Right ventricle myocardium superior (tissue), 1 donor: Measurements from ENCODE around the gene FERMT3. TPM values are rescaled to one million over a fixed set of nuclear protein-coding genes. Genes with fewer than 3 reads are reported as not detected.
A peak's percentile ranks its signal among the peaks of the same experiment; 100 is the strongest.
"Not testable (repeated sequence)": the region's sequence is repeated elsewhere in the genome, so short reads cannot be mapped to it uniquely, and the experiment has no call there.

Source experiments
- ATAC-seq: fragments of 200-7000 bp; cut with Tn5 transposase; one replicate; pipeline ENCODE4 v1.9.1; 2020; ENCODE audit warnings: mild to moderate bottlenecking; ENCODE audit not compliant: poor library complexity
- DNase-seq: peaks from one replicate; pipeline ENCODE4 v3.0.0-alpha.2; 2020
- intact Hi-C: fragments of 100-400 bp; cut with DNase I; formaldehyde crosslinking; loops from one replicate; pipeline ENCODE4 v1.11.2; 2022
- total RNA-seq: library from RNA; stranded (reverse); fragmentation: NEBNext Ultra II Directional; extraction: Animal tissue kit (Norgen Biotek cat#: 25700); gene quantifications from one replicate; pipeline ENCODE4 v1.2.1, GENCODE V29; 2021
- donor health status: DM: no; HTN: yes; CAD: no; lungs with severe emphysema.

The FERMT3 gene
- total RNA-seq, 1 donor from 2014 or later: 6.0 TPM

GRCh38 chr11:64243236-64243854 lies 36.8 kb downstream of the FERMT3 start:
- ATAC-seq (no peak), DNase-seq (no peak)
- intact Hi-C loops: no loop called here

- ATAC-seq (no peak), DNase-seq (no peak)
- intact Hi-C loops: no loop called here
These were observed 37.6 kb downstream of the FERMT3 start for GRCh38 chr11:64244107-64244506.

GRCh38 chr11:64244966-64245365 lies 38.4 kb downstream of the FERMT3 start:
- intact Hi-C loops: no loop called here
- no peak for ATAC-seq

GRCh38 chr11:64245401-64245796 lies 38.9 kb downstream of the FERMT3 start:
- no peak for DNase-seq
- ATAC-seq: no peak
- intact Hi-C loops: no loop called here

More at GRCh38 chr11:64244966-64245365, 38.4 kb downstream of the FERMT3 start:
- DNase-seq: no peak

DNA sequence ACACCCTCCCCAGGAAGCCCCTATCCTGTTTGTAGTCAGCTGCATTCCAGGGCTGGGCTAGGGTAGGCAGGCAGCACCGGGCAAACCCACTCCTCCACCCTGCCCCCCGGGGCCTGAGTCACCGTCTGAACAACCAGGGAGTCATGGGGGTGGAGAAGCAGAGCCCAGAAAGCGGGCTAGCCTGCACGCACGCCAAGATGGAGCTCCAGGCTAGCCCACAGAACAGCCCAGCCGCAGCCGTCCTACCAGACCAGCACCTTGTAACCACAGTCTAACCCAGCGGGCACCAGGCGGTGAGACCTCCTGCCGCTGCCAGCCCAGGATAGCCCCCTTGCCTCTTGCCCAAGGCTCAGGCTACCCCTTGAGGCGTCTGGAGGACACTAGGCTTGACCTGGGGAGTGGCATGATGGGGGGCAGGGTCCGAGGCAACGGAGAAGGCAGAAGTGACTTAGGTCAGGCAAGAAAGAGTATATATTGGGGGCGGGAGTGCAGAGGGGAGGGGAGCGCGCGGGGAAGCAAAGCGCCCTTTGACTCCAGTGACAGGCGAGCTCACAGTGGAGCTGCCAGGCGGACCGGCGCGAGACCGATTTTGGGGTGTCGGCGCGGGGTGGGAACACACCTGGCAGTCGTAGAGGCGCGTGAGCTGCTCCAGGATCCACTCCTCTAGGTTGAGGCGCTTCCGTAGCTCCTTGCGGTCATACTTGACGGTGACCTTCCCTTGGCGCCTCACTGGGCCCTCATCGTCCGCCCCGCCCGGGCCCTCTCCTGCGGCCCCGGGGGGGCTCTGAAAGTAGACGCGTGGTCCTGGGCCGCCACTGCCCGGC lies 39.5 kb downstream of the FERMT3 start:
- intact Hi-C loops: no loop called here
- DNase-seq (peak; percentile 80), ATAC-seq (no peak)

GRCh38 chr11:64246621-64246870 lies 40.0 kb downstream of the FERMT3 start:
- DNase-seq, ATAC-seq, intact Hi-C loops: not testable (repeated sequence)

DNA sequence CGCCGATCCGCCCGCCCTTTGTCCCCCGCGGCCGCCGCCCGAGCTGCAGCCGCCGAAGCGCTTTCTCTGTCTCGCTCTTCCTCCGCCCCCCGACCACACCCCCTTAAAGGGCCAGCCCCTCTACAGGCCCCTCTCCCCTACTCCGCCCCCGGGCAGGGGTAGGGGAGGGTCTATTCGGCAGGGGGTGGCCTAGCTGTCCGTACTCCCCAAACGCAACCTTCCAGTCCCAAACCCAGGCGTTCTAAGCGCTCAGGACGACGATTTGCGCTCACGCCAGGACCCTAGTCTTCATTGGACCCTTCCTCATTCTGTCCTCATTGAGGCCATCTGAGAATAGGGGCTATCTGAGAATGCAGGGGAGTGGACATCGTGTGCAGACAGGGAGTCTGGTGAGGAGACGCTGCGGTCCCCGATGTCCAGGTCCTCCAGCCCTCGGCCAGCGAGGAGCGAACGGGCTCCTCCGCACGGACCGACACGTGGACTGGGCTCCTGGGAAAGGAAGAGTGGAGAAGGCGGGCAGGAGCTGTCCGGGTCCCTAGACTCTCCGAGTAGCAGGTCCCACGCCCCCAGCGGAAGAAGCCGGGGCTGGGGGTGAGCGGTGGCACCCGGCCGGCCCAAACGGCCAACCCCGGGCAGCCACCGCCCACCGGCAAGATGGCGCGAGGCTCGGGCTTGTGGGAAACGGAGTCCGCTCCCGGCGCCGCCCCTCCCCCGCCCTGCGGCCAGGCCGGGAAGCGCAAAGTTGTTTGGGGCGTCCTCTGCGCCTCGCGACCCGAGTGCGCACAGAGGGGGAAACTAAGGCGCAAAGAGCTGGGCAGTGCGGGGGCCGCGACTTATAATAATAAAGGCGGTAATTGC lies 40.6 kb downstream of the FERMT3 start, which contains the start of gene PPP1R14B:
PPP1R14B (minus strand) TSS at position 73 of the 858 bp plus-strand sequence. CDS start 270 bp downstream, outside the sequence.
- DNase-seq: peak; percentile 94
- ATAC-seq: peak; percentile 80
- intact Hi-C loops: no loop called here

DNA sequence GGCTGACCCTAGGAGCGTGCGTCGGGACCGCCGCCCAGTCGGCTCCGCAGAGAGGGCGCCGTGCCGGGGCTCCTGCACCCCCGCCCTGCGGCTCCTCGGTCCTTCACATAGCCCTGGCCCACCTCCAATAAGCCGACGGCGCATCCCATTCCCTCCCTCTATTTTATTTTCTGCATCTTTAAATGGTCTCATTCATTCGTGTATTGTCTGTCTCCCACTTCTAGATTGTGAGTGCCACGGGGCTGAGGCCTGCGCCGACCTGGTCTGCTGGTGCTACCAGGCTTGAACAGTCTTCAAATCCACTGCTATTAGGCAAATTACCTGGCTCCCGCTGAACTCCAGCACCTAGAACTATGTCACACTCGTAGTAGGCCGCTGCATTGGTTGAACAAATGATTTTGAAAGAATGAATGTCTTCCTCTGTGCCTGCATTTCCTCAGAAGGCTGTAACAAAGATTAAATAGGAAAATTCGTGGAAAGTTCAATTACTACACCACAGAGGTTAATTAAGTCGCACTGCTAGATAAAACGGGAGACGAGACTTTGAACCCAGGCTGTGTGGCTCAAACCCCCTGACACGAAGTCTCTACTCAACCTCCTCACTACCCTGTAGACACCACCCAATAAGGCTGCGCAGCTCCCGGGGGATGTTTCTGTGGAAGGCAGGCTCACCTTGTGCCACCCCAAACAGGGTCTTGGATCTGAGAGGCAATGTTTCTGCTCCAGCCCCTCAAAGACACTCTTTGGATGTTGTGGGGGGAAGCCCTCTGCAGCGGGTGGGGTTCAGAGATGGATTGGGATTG lies 41.4 kb downstream of the FERMT3 start:
- intact Hi-C loops: no loop called here
- ATAC-seq: peak; percentile 2
- no peak for DNase-seq

- no peak for ATAC-seq
- intact Hi-C loops: no loop called here
- DNase-seq: no peak
These were observed 42.1 kb downstream of the FERMT3 start for GRCh38 chr11:64248578-64248977.

DNA sequence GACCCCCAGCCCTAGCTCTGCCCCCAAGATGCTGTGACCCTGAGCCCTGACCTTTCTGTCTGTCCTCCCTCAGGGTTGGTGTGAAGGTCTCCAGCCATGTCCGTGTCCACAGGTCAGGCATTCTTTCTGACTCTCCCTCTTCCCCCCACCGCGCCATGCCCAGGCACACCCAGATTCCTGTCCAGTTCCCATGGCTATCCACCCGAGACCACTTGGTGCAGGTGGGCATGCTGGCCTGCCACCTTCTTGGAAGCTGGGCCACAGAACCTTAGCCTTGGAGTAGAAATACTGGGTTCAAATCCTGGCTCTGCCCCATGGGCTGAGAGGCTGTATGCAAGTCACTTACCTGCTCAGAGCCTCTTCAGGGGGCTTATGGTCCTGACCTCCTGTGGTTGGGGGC lies 42.5 kb downstream of the FERMT3 start:
- intact Hi-C loops: no loop called here
- no peak for ATAC-seq
- DNase-seq: no peak

DNA sequence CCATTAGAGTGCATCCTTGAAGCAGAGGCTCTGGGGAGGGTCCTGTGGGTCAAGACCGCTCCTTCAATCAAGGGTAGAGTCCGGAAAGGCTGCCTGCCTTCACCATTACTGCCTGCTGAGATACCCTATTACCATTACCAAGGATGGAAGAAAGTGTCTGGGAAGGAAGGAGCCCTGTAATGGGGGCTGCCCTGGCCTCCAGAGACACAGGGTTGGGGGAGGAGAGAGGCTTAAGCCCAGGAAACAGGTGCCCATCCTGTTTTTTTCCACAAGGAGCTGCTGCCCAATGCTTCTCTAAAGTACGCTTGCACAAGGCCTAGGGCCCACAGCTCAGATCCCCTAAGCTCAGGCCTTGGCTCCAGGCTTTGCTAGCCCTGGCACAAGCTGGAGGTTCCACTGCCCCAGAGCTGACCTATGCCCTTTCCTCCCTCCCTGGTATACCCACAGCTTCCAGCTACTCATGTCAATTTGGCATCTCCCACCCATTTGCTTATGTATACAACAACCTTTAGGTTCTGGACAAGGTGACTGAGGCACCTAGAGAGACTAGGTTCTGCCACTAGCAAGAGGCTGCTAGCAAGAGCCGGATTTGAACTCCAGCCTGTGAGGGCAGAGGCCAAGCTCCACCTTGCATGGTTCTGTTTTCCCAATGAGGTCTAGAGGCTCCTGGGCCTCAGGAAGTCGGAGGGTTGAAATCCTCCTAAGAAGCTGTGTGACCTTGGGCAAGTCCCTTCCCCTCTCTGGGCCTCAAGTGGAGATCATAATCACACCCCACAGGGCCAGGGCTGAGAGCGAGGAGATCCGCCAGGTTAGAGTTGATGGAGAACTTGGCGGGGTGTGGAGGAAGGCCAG lies 43.3 kb downstream of the FERMT3 start:
- DNase-seq (no peak), ATAC-seq (no peak)
- intact Hi-C loops: no loop called here

- no peak for DNase-seq
- intact Hi-C loops: no loop called here
- no peak for ATAC-seq
These were observed 44.0 kb downstream of the FERMT3 start for GRCh38 chr11:64250415-64251015.

DNA sequence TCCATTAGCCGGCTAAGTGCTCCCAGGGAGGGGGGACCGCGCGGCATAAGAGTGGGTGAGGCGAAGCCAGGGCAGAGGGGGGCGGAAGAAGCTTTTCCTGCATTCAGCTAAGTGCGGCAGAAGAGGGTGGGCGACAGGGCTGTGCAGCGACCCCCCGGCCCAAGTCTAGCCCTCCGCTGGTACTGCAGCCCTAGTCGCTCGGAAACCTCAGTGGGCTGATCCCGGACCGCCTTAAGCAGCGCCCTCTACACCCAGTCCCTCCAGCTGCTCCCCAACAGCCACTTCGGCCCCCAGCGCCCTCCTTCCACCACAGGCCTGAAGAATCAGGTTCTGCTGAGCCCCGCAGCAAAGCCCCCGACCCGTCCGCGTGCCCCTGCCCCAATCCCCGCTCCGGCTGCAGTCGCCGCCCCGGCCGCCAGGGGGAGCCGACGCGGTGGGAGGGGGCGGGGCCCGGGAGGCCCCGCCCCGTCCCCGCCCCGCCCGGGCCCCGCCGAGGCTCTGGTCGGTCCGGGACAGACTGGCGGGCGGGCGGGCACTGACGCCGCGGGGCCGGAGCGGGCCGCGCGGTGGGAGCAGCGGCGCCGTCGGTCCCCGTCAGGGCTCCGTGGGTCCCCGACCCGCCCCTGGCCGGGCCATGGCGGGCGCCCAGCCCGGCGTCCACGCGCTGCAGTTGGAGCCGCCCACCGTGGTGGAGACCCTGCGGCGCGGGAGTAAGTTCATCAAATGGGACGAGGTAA lies 44.7 kb downstream of the FERMT3 start, which contains the start of gene PLCB3:
PLCB3 (plus strand) TSS at position 515 of the 737 bp plus-strand sequence; CDS start at position 635, 120 bp downstream.
- intact Hi-C loops: no loop called here
- DNase-seq: peak; percentile 73
- peak; percentile 65 for ATAC-seq

- DNase-seq: no peak
- no peak for ATAC-seq
- intact Hi-C loops: no loop called here
These were observed 45.2 kb downstream of the FERMT3 start for GRCh38 chr11:64251753-64252002.

DNA sequence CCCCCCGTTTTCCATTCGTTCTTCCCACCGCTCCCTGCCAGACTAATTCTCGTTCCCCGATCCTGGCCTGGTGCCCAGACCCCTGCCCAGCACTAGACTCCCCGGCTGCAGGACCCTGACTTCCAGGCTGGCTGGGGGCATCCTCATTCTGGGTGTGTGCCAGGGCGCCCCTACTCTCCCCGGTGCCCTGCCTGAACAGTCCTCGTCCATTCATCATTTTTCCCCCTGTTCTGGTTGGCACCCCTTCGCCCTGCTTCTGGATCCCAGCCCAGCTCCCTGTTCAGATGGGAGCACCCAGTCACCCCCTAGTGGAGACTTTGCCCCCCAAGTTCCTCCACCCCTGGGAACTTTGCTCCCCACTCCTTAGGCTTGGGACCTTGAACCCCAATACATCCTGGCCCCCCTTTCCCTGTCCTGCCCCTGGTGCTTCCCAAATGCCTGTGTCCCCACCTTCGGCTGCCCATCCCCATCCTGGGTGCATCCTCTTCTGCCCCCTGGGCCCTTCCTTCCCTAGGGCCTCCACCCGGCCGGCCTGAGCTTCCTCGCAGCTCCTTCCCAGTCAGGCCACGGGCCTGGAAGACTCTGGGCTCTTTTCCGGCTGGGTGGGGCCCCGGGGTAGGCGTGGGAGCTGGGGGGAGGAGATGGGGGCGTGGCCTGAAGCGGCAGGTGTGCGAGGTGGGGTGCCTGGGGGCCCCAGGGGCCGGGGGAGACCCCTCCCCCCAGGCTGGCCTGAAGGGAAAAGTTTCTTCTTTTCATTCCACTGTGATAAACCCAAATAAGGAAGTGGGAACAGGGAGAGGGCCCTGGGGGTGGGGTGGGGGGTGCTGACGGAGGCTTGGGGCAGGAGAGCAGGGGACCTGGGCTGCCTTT lies 45.7 kb downstream of the FERMT3 start:
- DNase-seq: no peak
- peak; percentile 5 for ATAC-seq

DNA sequence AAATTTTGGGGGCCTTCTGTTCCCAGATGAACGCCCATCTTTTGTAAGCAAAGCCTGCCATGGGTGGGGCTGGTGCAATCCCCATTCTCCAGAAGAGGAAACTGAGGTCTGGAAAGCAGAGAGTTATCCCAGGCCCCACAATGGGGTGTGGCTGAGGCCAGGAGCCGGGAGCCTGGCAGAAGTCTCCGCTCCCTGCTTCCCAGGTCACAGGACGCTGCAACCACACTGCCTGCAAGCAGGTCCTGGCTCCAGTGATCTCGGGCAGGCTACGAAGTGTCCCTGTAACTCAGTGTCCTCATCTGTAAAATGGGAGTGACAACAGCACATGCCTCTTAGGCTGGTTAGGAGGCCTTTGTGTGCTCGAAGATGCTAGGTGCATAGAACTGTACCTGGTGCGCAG lies 46.5 kb downstream of the FERMT3 start:
- ATAC-seq (no peak), DNase-seq (no peak)
- intact Hi-C loops: no loop called here

More for the DNA sequence above, 45.7 kb downstream of the FERMT3 start:
- intact Hi-C loops: no loop called here
